ENCODE results near the gene BTRC. TPM values are rescaled to one million over a fixed set of nuclear protein-coding genes. Genes with fewer than 3 reads are reported as not detected.

The BTRC gene
- total RNA-seq, 4 donors from 2014 or later: 12.6 to 26.5 (median 20.7) TPM

DNA sequence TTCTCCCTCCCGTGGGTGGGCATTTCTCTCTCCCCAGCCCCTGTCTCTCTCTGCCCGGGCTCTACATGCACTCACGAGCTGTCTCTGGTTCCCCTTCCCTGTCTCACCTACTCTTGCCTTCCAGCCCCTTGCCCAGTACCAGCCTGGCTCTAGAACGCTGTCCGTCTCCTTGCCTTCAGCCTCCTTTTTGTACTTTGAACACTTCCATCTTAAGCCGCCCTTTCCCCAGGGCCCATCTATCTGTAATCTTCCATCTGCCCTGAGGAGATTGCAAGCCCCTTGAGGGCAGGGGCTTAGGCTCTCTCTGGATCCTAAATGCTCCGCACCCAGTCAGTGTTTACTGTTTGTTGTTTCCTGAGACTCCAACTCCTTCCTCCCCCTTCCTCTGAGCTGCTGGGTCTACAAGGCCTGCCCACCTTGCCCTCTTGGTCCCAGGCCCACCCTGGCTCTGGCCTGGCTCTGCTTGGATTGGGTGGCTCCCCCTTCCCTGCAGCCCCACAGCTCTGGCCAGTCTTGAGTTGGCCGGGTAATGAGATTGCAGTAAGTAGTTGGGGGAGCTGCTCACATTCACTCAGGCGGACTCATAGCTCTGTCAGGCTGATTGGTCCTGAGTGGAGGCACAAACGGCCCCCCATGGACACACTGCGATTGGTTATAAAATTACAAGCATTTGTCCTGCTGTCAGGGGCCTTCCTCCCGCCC, 205.8 kb downstream of the BTRC start:
- intact Hi-C loops (cut with DNase I; ENCODE audit: low total_unique reads): no loop called here
- H3K27me3 ChIP-seq: peaks cover 0 to 2% of the 10 kb centered on the region in 2 donors

DNA sequence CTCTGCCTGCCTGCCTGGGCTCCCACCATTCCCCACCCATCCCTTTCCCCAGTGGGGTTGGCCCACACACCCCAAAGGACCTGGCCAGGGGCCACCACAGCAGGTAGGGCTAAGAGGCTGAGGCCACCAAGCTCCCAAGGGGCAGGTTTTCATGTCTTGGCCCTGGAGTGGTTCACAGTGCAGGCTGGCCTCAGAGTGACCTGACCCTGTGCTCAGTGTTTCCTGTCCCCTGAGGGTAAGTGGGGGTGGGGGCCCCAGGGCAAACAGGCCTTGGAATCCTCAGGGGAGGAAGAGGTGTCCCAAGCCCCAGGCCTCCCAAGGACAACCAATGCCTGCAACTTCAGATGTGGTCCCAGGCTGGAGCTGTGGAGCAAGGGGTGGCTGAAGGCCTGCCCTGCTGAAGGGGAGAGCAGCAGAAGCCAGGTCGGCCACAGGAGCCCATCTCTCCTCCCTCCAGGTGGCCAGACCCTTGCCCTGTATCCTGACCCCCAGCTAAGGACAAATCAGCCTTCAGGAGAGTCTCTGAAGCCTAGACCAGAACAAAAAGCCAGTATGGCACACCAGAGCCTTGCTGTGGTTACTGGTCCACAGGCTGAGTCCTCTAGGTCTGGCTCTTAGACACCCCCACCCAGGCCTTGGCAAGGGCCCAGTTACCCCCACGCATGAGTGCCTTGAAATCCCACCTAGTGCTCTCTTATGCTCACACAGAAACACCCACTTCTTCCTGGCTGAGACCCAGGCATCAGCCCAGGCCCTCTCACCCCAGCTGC, 206.5 kb downstream of the BTRC start:
- Histone ChIP-seq H3K27me3 (peaks cover 0 to 9% of the 10 kb centered on the region in 2 donors), H3K4me3 (no peak overlapping the region), H3K4me1 (no peaks in the 10 kb centered on the region), H3K9me3 (no peaks in the 10 kb centered on the region), H3K27ac (no peak overlapping the region), H3K36me3 (no peaks in the 10 kb centered on the region)
- DNase-seq: no peak
- TF ChIP-seq POLR2A (IDR thresholded peaks at IDR 0.05): no peak
- TF ChIP-seq, protein P1, sequence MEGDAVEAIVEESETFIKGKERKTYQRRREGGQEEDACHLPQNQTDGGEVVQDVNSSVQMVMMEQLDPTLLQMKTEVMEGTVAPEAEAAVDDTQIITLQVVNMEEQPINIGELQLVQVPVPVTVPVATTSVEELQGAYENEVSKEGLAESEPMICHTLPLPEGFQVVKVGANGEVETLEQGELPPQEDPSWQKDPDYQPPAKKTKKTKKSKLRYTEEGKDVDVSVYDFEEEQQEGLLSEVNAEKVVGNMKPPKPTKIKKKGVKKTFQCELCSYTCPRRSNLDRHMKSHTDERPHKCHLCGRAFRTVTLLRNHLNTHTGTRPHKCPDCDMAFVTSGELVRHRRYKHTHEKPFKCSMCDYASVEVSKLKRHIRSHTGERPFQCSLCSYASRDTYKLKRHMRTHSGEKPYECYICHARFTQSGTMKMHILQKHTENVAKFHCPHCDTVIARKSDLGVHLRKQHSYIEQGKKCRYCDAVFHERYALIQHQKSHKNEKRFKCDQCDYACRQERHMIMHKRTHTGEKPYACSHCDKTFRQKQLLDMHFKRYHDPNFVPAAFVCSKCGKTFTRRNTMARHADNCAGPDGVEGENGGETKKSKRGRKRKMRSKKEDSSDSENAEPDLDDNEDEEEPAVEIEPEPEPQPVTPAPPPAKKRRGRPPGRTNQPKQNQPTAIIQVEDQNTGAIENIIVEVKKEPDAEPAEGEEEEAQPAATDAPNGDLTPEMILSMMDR (IDR thresholded peaks at IDR 0.05): no peak
- intact Hi-C loops (cut with DNase I; ENCODE audit: low total_unique reads): no loop called here

More for the DNA sequence above, 205.8 kb downstream of the BTRC start:
- H3K27ac ChIP-seq: no peak overlapping the region
- H3K4me3 ChIP-seq: no peak overlapping the region
- TF ChIP-seq, protein P1 (IDR thresholded peaks at IDR 0.05): no peak
- TF ChIP-seq POLR2A (IDR thresholded peaks at IDR 0.05): no peak
- no peak for DNase-seq
- no peaks in the 10 kb centered on the region for H3K4me1 ChIP-seq
- no peaks in the 10 kb centered on the region for H3K9me3 ChIP-seq
- H3K36me3 ChIP-seq: no peaks in the 10 kb centered on the region

DNA sequence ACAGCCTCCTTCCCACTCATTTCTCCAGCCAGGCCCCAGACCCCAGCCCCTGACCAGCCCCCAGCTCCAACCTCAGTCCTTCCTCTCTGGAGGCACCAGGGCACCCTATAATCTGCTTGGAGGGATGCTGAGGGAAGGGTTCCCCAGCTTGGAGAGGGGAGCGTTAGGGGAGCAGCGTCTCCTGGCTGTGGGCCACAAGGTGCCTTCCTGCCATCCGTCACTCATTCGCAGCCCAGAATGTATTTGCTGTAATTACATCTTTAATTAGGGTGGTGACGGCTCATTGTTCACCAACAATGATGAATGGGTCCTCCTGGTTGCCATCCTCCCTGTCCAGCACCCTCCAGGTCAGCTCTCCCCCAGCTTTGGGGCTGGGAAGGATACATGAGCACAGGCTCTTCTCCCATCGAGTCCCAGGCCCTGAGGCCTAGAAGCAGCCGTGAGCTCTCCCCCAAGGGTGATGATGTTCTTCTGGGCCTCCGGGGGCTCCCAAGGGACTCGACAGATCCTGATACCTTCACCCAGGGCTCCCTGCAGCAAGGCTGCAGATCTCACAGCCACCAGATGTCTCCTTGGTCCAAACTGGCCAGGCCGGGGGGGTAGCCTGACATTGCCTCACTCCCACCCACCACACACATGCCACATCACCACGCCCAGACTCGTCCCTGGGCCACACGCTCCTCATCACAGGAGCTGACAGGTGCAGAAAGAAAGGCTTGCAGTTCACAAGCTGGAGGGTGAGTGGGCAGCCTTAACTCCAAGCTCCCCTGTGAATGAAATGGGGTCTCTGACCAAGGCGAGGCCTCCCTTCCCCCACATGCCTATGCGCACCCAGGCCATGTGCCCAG, 207.3 kb downstream of the BTRC start:
- Histone ChIP-seq H3K4me3 (no peak overlapping the region), H3K36me3 (no peaks in the 10 kb centered on the region), H3K9me3 (no peaks in the 10 kb centered on the region), H3K27ac (no peak overlapping the region), H3K27me3 (peaks cover 0 to 13% of the 10 kb centered on the region in 2 donors), H3K4me1 (no peaks in the 10 kb centered on the region)
- TF ChIP-seq, protein P1 (IDR thresholded peaks at IDR 0.05): no peak
- TF ChIP-seq POLR2A (IDR thresholded peaks at IDR 0.05): no peak
- intact Hi-C loops (cut with DNase I; ENCODE audit: low total_unique reads): no loop called here
- no peak for DNase-seq

DNA sequence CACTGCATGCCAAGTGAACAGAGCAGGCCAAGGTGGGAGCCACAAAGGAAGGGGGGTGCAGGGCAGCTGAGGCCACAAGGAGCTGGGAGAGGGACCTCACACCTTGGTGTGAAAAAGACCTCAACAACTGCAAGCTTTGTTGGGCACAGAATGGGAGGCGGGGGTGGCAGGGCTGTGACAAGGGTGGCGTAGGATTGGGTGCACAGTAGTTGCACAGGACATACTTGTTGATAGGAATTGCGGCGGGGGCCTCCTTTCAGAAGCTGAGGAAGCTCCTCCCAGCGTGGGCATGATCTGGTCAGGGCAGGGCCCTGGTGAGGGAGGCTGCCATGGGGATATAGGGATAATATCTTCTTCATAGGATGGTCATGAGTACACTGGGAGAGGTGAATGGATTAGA, 208.3 kb downstream of the BTRC start:
- no peak overlapping the region for H3K4me3 ChIP-seq
- H3K36me3 ChIP-seq: no peaks in the 10 kb centered on the region
- peaks cover 7 to 22% of the 10 kb centered on the region in 2 donors for H3K27me3 ChIP-seq
- intact Hi-C loops (cut with DNase I; ENCODE audit: low total_unique reads): no loop called here
- DNase-seq: no peak
- H3K27ac ChIP-seq: no peak overlapping the region
- no peak for TF ChIP-seq POLR2A (IDR thresholded peaks at IDR 0.05)
- TF ChIP-seq, protein P1 (IDR thresholded peaks at IDR 0.05): no peak
- H3K4me1 ChIP-seq: no peaks in the 10 kb centered on the region
- no peaks in the 10 kb centered on the region for H3K9me3 ChIP-seq
